Spinal cord (tissue), 10 donors: ENCODE results near the gene ARHGEF39. TPM values are rescaled to one million over a fixed set of nuclear protein-coding genes. Genes with fewer than 3 reads are reported as not detected.
A peak's percentile ranks its signal among the peaks of the same experiment; 100 is the strongest.

Experiments used
- DNase-seq, 6 donors: peaks; one replicate each; pipeline versions ENCODE4 v3.0.0 to v3.0.0-alpha.2; 2013 to 2015; ENCODE audit warnings: low spot score in 6 of 6, low read depth in 4 of 6
- H3K27ac ChIP-seq: one replicate; pipeline ENCODE4 v1.5.1; 2013; ENCODE audit warnings: low read depth, low read length, control low read depth
- H3K27me3 ChIP-seq: one replicate; pipeline ENCODE4 v1.6.1; 2013; ENCODE audit warnings: low read length; ENCODE audit not compliant: control insufficient read depth, insufficient read depth
- H3K36me3 ChIP-seq: one replicate; pipeline ENCODE4 v1.6.1; 2013; ENCODE audit warnings: low read length; ENCODE audit not compliant: control insufficient read depth, insufficient read depth
- H3K4me1 ChIP-seq: one replicate; pipeline ENCODE4 v1.6.1; 2013; ENCODE audit warnings: low read length; ENCODE audit not compliant: control insufficient read depth, insufficient read depth
- H3K4me3 ChIP-seq: one replicate; pipeline ENCODE4 v1.5.1; 2013; ENCODE audit warnings: low read depth, low read length, control low read depth
- H3K9me3 ChIP-seq: one replicate; pipeline ENCODE4 v1.6.1; 2013; ENCODE audit warnings: low read length; ENCODE audit not compliant: control insufficient read depth, insufficient read depth
- WGBS: methylation state at CpG from one replicate; pipeline ENCODE4 v1.1.5; 2013; ENCODE audit warnings: missing lambda C conversion rate; ENCODE audit not compliant: insufficient coverage; 5-methylcytosine and 5-hydroxymethylcytosine counted together
- polyA plus RNA-seq, 2 donors: library from polyadenylated mRNA; unstranded; fragments of 120-200 nt; gene quantifications; one replicate each; pipeline ENCODE4 v1.2.1, GENCODE V29; 2013; ENCODE audit not compliant: insufficient read length in 2 of 2
- total RNA-seq, 2 donors: library from RNA; depleted of rRNA in 1 of 2; stranded (reverse); fragments of 120-200 nt in 1 of 2; fragments of >200 nt in 1 of 2; gene quantifications; one replicate each; pipeline versions ENCODE4 v1.2.3 to v1.2.4, GENCODE V29; 2013 to 2014
- donor health status: healthy.

ARHGEF39 gene
- total and polyA plus RNA-seq, 4 donors: 0.79 to 4.5 (median 2.3) TPM

GRCh38 chr9:35686222-35687203, 21.5 kb upstream of the ARHGEF39 start:
- peaks cover 33% of the 10 kb centered on the region for H3K4me1 ChIP-seq
- peak overlapping the region; percentile 40 for H3K27ac ChIP-seq
- no peaks in the 10 kb centered on the region for H3K27me3 ChIP-seq
- no peak overlapping the region for H3K4me3 ChIP-seq
- no peak for DNase-seq
- H3K36me3 ChIP-seq: peaks cover 18% of the 10 kb centered on the region
- H3K9me3 ChIP-seq: no peaks in the 10 kb centered on the region
- 75% methylated on average over 7 of the region's 11 CpGs for WGBS

GRCh38 chr9:35685506-35685905, 20.5 kb upstream of the ARHGEF39 start:
- no peaks in the 10 kb centered on the region for H3K27me3 ChIP-seq
- H3K27ac ChIP-seq: no peak overlapping the region
- DNase-seq: peak in 1 of 6 donors; percentile 44
- H3K4me1 ChIP-seq: peaks cover 27% of the 10 kb centered on the region
- H3K4me3 ChIP-seq: no peak overlapping the region
- peaks cover 18% of the 10 kb centered on the region for H3K36me3 ChIP-seq
- H3K9me3 ChIP-seq: no peaks in the 10 kb centered on the region
- 71% methylated on average over 10 of the region's 13 CpGs for WGBS

GRCh38 chr9:35684921-35685320, 19.9 kb upstream of the ARHGEF39 start:
- Histone ChIP-seq H3K27ac (no peak overlapping the region), H3K36me3 (peaks cover 18% of the 10 kb centered on the region), H3K4me3 (no peak overlapping the region), H3K4me1 (peaks cover 23% of the 10 kb centered on the region), H3K9me3 (no peaks in the 10 kb centered on the region), H3K27me3 (no peaks in the 10 kb centered on the region)
- 94% methylated on average over 9 of the region's 10 CpGs for WGBS
- DNase-seq: no peak

- Histone ChIP-seq H3K9me3 (no peaks in the 10 kb centered on the region), H3K27ac (no peak overlapping the region), H3K4me3 (no peak overlapping the region), H3K36me3 (peaks cover 18% of the 10 kb centered on the region), H3K4me1 (peaks cover 12% of the 10 kb centered on the region), H3K27me3 (no peaks in the 10 kb centered on the region)
- WGBS: 57% methylated on average over 1 of the region's 2 CpGs
- DNase-seq: no peak
Measured at GRCh38 chr9:35683323-35683722, 18.3 kb upstream of the ARHGEF39 start.

GRCh38 chr9:35682520-35683315, 17.7 kb upstream of the ARHGEF39 start:
- Histone ChIP-seq H3K27ac (no peak overlapping the region), H3K36me3 (peaks cover 18% of the 10 kb centered on the region), H3K4me1 (peaks cover 12% of the 10 kb centered on the region), H3K9me3 (no peaks in the 10 kb centered on the region), H3K4me3 (no peak overlapping the region), H3K27me3 (no peaks in the 10 kb centered on the region)
- WGBS: 87% methylated on average over 10 of the region's 10 CpGs
- no peak for DNase-seq

- no peaks in the 10 kb centered on the region for H3K9me3 ChIP-seq
- no peaks in the 10 kb centered on the region for H3K27me3 ChIP-seq
- peaks cover 18% of the 10 kb centered on the region for H3K36me3 ChIP-seq
- H3K4me3 ChIP-seq: no peak overlapping the region
- WGBS: 87% methylated on average over 4 of the region's 6 CpGs
- DNase-seq: no peak
- peaks cover 12% of the 10 kb centered on the region for H3K4me1 ChIP-seq
- no peak overlapping the region for H3K27ac ChIP-seq
Measured at GRCh38 chr9:35682051-35682450, 17.1 kb upstream of the ARHGEF39 start.

GRCh38 chr9:35681341-35682002, 16.5 kb upstream of the ARHGEF39 start:
- Histone ChIP-seq H3K9me3 (no peaks in the 10 kb centered on the region), H3K27me3 (no peaks in the 10 kb centered on the region), H3K27ac (no peak overlapping the region), H3K4me3 (no peak overlapping the region), H3K4me1 (peaks cover 9% of the 10 kb centered on the region), H3K36me3 (peaks cover 18% of the 10 kb centered on the region)
- DNase-seq: no peak
- 71% methylated on average over 3 of the region's 3 CpGs for WGBS

GRCh38 chr9:35680331-35681105, 15.5 kb upstream of the ARHGEF39 start:
- WGBS: 47% methylated on average over 14 of the region's 15 CpGs

More at GRCh38 chr9:35680331-35681105, 15.5 kb upstream of the ARHGEF39 start:
- DNase-seq: no peak
- peaks cover 9% of the 10 kb centered on the region for H3K4me1 ChIP-seq
- no peak overlapping the region for H3K27ac ChIP-seq
- H3K4me3 ChIP-seq: no peak overlapping the region
- no peaks in the 10 kb centered on the region for H3K9me3 ChIP-seq
- peaks cover 17% of the 10 kb centered on the region for H3K36me3 ChIP-seq
- H3K27me3 ChIP-seq: no peaks in the 10 kb centered on the region
